Large intestine (tissue), 3 donors: ENCODE measurements around the gene PDZD2. TPM values are rescaled to one million over a fixed set of nuclear protein-coding genes. Genes with fewer than 3 reads are reported as not detected.

Experiments used
- DNase-seq, 2 donors: peaks; one replicate each; pipeline versions ENCODE4 v3.0.0 to v3.0.0-alpha.2; 2013
- H3K27ac ChIP-seq: one replicate; pipeline ENCODE4 v1.5.1; 2013; ENCODE audit warnings: low read length
- H3K27me3 ChIP-seq: 2 replicates; pipeline ENCODE4 v1.6.1; 2013; ENCODE audit warnings: low read length; ENCODE audit not compliant: control insufficient read depth, insufficient read depth
- H3K36me3 ChIP-seq: 2 replicates; pipeline ENCODE4 v1.6.1; 2013; ENCODE audit warnings: low read length; ENCODE audit not compliant: control insufficient read depth, insufficient read depth
- H3K4me1 ChIP-seq: one replicate; pipeline ENCODE4 v1.6.1; 2013; ENCODE audit warnings: low read length; ENCODE audit not compliant: control insufficient read depth, insufficient read depth
- H3K4me3 ChIP-seq: one replicate; pipeline ENCODE4 v1.5.1; 2013; ENCODE audit warnings: low read length
- H3K9me3 ChIP-seq: one replicate; pipeline ENCODE4 v1.6.1; 2013; ENCODE audit warnings: mild to moderate bottlenecking, low read depth, low read length, moderate library complexity; ENCODE audit not compliant: control insufficient read depth
- WGBS: methylation state at CpG from one replicate; pipeline ENCODE4 v1.1.5; 2013; ENCODE audit warnings: low lambda C conversion rate; ENCODE audit not compliant: insufficient coverage; 5-methylcytosine and 5-hydroxymethylcytosine counted together
- polyA plus RNA-seq: library from polyadenylated mRNA; unstranded; fragments of 120-200 nt; gene quantifications from one replicate; pipeline ENCODE4 v1.2.1, GENCODE V29; 2013

Gene PDZD2
- polyA plus RNA-seq, 1 donor: 4.7 TPM

- WGBS: no CpG with 5 or more reads among the region's 15 CpGs
- Histone ChIP-seq H3K4me3 (no peak overlapping the region), H3K9me3 (no peaks in the 10 kb centered on the region), H3K27ac (no peak overlapping the region), H3K4me1 (no peaks in the 10 kb centered on the region), H3K27me3 (no peaks in the 10 kb centered on the region), H3K36me3 (no peaks in the 10 kb centered on the region)
- no peak for DNase-seq
These were observed 272.6 kb downstream of the PDZD2 start for GRCh38 chr5:31911291-31912265.

- Histone ChIP-seq H3K4me3 (no peak overlapping the region), H3K27ac (no peak overlapping the region), H3K27me3 (no peaks in the 10 kb centered on the region), H3K9me3 (no peaks in the 10 kb centered on the region), H3K4me1 (no peaks in the 10 kb centered on the region), H3K36me3 (no peaks in the 10 kb centered on the region)
- no CpG with 5 or more reads among the region's 2 CpGs for WGBS
- no peak for DNase-seq
These were observed 274.9 kb downstream of the PDZD2 start for GRCh38 chr5:31913808-31914207.

GRCh38 chr5:31916327-31916726, 277.4 kb downstream of the PDZD2 start:
- H3K27me3 ChIP-seq: no peaks in the 10 kb centered on the region
- no peak overlapping the region for H3K27ac ChIP-seq
- H3K4me1 ChIP-seq: no peaks in the 10 kb centered on the region
- H3K4me3 ChIP-seq: no peak overlapping the region
- no peak for DNase-seq
- 90% methylated on average over 2 of the region's 8 CpGs for WGBS
- H3K9me3 ChIP-seq: no peaks in the 10 kb centered on the region
- H3K36me3 ChIP-seq: no peaks in the 10 kb centered on the region

DNA sequence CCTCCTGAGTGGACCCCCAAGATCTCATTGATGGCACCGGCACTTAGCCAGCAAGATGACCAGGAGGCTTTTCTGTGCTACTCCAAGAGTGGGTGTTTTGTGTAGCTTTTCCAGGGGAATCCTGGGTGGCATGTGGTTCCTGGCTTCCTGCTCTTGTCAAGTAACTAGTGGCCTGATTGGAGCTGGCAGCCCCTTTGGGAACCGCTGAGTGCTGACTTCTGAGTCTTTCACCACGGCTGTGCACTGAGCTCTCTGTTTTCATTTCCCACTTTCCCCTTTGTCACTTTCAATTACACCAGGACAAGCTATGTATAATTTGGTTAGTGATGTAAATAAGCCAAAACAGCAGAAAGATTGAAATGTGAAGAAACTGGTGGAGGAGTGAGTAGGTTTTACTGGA, 279.8 kb downstream of the PDZD2 start:
- Histone ChIP-seq H3K27ac (no peak overlapping the region), H3K9me3 (no peaks in the 10 kb centered on the region), H3K27me3 (no peaks in the 10 kb centered on the region), H3K4me1 (no peaks in the 10 kb centered on the region), H3K4me3 (no peak overlapping the region), H3K36me3 (no peaks in the 10 kb centered on the region)
- WGBS: no CpG with 5 or more reads among the region's 3 CpGs
- no peak for DNase-seq

- WGBS: no CpG with 5 or more reads among the region's 3 CpGs
- no peaks in the 10 kb centered on the region for H3K9me3 ChIP-seq
- no peaks in the 10 kb centered on the region for H3K27me3 ChIP-seq
- no peak for DNase-seq
- H3K27ac ChIP-seq: no peak overlapping the region
- H3K4me1 ChIP-seq: no peaks in the 10 kb centered on the region
- H3K4me3 ChIP-seq: no peak overlapping the region
- H3K36me3 ChIP-seq: no peaks in the 10 kb centered on the region
These were observed 282.9 kb downstream of the PDZD2 start for GRCh38 chr5:31921852-31922305.

GRCh38 chr5:31924005-31924404, 285.1 kb downstream of the PDZD2 start:
- Histone ChIP-seq H3K27me3 (no peaks in the 10 kb centered on the region), H3K36me3 (no peaks in the 10 kb centered on the region), H3K4me1 (no peaks in the 10 kb centered on the region), H3K27ac (no peak overlapping the region), H3K4me3 (no peak overlapping the region), H3K9me3 (no peaks in the 10 kb centered on the region)
- no peak for DNase-seq
- WGBS: no CpG with 5 or more reads among the region's 5 CpGs

GRCh38 chr5:31931874-31932273, 292.9 kb downstream of the PDZD2 start:
- no peaks in the 10 kb centered on the region for H3K36me3 ChIP-seq
- H3K4me1 ChIP-seq: no peaks in the 10 kb centered on the region
- H3K9me3 ChIP-seq: no peaks in the 10 kb centered on the region
- no peaks in the 10 kb centered on the region for H3K27me3 ChIP-seq
- no CpG with 5 or more reads among the region's 4 CpGs for WGBS
- H3K4me3 ChIP-seq: no peak overlapping the region
- DNase-seq: no peak
- H3K27ac ChIP-seq: no peak overlapping the region

GRCh38 chr5:31934156-31934555, 295.2 kb downstream of the PDZD2 start:
- Histone ChIP-seq H3K9me3 (no peaks in the 10 kb centered on the region), H3K27ac (no peak overlapping the region), H3K4me3 (no peak overlapping the region), H3K27me3 (no peaks in the 10 kb centered on the region), H3K4me1 (no peaks in the 10 kb centered on the region), H3K36me3 (no peaks in the 10 kb centered on the region)
- no peak for DNase-seq
- WGBS: 86% methylated on average over 1 of the region's 4 CpGs

GRCh38 chr5:31935496-31936369, 296.8 kb downstream of the PDZD2 start:
- WGBS: 60% methylated on average over 1 of the region's 10 CpGs
- no peak overlapping the region for H3K27ac ChIP-seq
- no peak overlapping the region for H3K4me3 ChIP-seq
- no peak for DNase-seq
- H3K27me3 ChIP-seq: no peaks in the 10 kb centered on the region
- H3K9me3 ChIP-seq: no peaks in the 10 kb centered on the region
- no peaks in the 10 kb centered on the region for H3K4me1 ChIP-seq
- no peaks in the 10 kb centered on the region for H3K36me3 ChIP-seq

- DNase-seq: no peak
- H3K27me3 ChIP-seq: no peaks in the 10 kb centered on the region
- no peaks in the 10 kb centered on the region for H3K36me3 ChIP-seq
- H3K27ac ChIP-seq: no peak overlapping the region
- no peak overlapping the region for H3K4me3 ChIP-seq
- 67% methylated on average over 1 of the region's 5 CpGs for WGBS
- H3K4me1 ChIP-seq: no peaks in the 10 kb centered on the region
- H3K9me3 ChIP-seq: no peaks in the 10 kb centered on the region
These were observed 297.8 kb downstream of the PDZD2 start for GRCh38 chr5:31936683-31937082.
